22Rv1 (cell line): Measurements from ENCODE around the gene PPY.

Source experiments
- ZFX ChIP-seq: fragments of 450-650 bp; IDR thresholded peaks from 2 replicates; pipeline ENCODE4 v1.6.1; 2017; ENCODE audit warnings: antibody characterized with exemption, borderline replicate concordance
- TF ChIP-seq, protein P1 (sequence below): fragments of 450-650 bp; IDR thresholded peaks from 2 replicates; pipeline ENCODE4 v1.5.1; 2017; ENCODE audit warnings: mild to moderate bottlenecking

DNA sequence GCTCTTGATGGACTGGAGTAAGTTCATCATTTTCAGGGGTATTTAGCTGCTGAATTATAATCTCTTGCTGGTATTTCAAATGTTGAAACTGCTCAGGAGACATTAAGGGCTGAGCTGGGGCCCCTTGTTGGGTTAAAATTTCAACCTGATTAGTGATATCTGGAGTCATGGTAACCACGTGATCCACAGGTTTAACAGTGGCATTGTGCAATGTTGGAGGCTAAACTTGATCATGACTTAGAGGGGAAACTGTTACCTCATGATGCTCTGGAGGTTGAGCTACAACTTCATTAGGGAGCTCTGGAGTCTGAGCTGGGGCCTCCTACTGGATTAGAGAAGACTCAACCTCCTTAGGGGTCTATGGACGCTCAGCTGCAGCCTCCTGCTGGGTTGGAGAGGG is 17.7 kb downstream of the PPY start:
- TF ChIP-seq, protein P1, sequence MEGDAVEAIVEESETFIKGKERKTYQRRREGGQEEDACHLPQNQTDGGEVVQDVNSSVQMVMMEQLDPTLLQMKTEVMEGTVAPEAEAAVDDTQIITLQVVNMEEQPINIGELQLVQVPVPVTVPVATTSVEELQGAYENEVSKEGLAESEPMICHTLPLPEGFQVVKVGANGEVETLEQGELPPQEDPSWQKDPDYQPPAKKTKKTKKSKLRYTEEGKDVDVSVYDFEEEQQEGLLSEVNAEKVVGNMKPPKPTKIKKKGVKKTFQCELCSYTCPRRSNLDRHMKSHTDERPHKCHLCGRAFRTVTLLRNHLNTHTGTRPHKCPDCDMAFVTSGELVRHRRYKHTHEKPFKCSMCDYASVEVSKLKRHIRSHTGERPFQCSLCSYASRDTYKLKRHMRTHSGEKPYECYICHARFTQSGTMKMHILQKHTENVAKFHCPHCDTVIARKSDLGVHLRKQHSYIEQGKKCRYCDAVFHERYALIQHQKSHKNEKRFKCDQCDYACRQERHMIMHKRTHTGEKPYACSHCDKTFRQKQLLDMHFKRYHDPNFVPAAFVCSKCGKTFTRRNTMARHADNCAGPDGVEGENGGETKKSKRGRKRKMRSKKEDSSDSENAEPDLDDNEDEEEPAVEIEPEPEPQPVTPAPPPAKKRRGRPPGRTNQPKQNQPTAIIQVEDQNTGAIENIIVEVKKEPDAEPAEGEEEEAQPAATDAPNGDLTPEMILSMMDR: no peak
- no peak for TF ChIP-seq ZFX
